Esophagus squamous epithelium (tissue), 5 donors: ENCODE data around the gene JAM3. TPM values are rescaled to one million over a fixed set of nuclear protein-coding genes. Genes with fewer than 3 reads are reported as not detected.

Experiments used
- DNase-seq: peaks from one replicate; lab custom pipeline; 2025; lab: John Stamatoyannopoulos, UW
- H3K27ac ChIP-seq, 4 donors: fragments of 200-600 bp; sonication (generic); one replicate each; pipeline ENCODE4 v1.5.1; 2016 to 2019; ENCODE audit warnings: mild to moderate bottlenecking in 1 of 4
- H3K27me3 ChIP-seq, 4 donors: fragments of 200-600 bp; sonication (generic); 1 replicate in 3 of 4; 2 replicates in 1 of 4; pipeline versions ENCODE4 v1.5.1 to v1.6.0; 2017 to 2021; ENCODE audit warnings: antibody characterized with exemption in 1 of 4
- H3K36me3 ChIP-seq, 3 donors: fragments of 200-600 bp; sonication (generic); one replicate each; pipeline ENCODE4 v1.5.1; 2016 to 2019
- H3K4me1 ChIP-seq, 3 donors: fragments of 200-600 bp; sonication (generic); one replicate each; pipeline ENCODE4 v1.5.1; 2017 to 2019
- H3K4me3 ChIP-seq, 4 donors: fragments of 200-600 bp; sonication (generic); 1 replicate in 3 of 4; 2 replicates in 1 of 4; pipeline ENCODE4 v1.5.1; 2016 to 2019; ENCODE audit warnings: mild to moderate bottlenecking in 2 of 4, moderate library complexity in 1 of 4
- H3K9me3 ChIP-seq, 3 donors: fragments of 200-600 bp; sonication (generic); one replicate each; pipeline ENCODE4 v1.5.1; 2016 to 2019
- CTCF ChIP-seq, 6 experiments: fragments of 450-650 bp in 4 of 6; fragments of 200-600 bp in 2 of 6; sonication (generic) in 2 of 6; IDR thresholded peaks; one replicate each; pipeline ENCODE4 v1.5.1; 2016 to 2019; ENCODE audit warnings: antibody characterized with exemption in 6 of 6, mild to moderate bottlenecking in 4 of 6, moderate library complexity in 4 of 6
- POLR2A ChIP-seq, 4 donors: fragments of 450-650 bp; IDR thresholded peaks; one replicate each; pipeline ENCODE4 v1.6.1; 2017; ENCODE audit warnings: antibody characterized with exemption in 4 of 4, mild to moderate bottlenecking in 4 of 4, moderate library complexity in 3 of 4
- WGBS, 2 donors: methylation state at CpG; one replicate each; pipeline ENCODE4 v1.1.5; 2018; 5-methylcytosine and 5-hydroxymethylcytosine counted together
- intact Hi-C: fragments of 100-400 bp; cut with DNase I; formaldehyde crosslinking; loops from one replicate; pipeline ENCODE4 v1.15.0; 2022
- total RNA-seq, 4 donors: library from RNA; depleted of rRNA; stranded (reverse); fragments of >200 nt; gene quantifications; one replicate each; pipeline ENCODE4 v1.1.0, GENCODE V29; 2016
- donor health status: DM: yes; HTN: yes; CAD: no.

The JAM3 gene
- total RNA-seq, 4 donors from 2014 or later: 1.6 to 21.4 (median 7.9) TPM

DNA sequence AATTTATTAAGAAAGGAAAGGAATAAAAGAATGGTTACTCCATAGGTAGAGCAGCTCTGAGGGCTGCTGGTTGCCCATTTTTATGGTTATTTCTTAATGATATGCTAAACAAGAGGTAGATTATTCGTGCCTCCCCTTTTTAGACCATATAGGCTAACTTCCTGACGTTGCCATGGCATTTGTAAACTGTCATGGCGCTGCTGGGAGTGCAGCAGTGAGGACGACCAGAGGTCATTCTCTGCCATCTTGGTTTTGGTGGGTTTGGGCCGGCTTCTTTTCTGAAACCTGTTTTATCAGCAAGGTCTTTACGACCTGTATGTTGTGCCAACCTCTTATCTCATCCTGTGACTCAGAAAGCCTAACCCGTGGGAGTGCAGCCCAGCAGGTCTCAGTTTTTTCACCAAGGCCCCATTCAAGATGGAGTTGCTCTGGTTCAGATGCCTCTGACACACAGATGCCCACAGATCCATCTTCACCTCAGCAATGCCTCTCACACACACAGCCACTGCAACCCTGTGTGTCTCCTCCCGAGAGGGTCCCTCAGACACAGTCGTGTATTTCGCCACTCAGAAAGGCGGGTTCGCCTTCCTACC is 16.4 kb upstream of the JAM3 start:
- Histone ChIP-seq H3K36me3 (no peaks in the 10 kb centered on the region), H3K4me1 (peaks cover 8 to 16% (median 11%) of the 10 kb centered on the region in 3 donors), H3K27ac (no peak overlapping the region), H3K4me3 (no peak overlapping the region), H3K27me3 (peaks cover 0 to 23% (median 0%) of the 10 kb centered on the region in 4 donors), H3K9me3 (no peaks in the 10 kb centered on the region)
- TF ChIP-seq CTCF (IDR thresholded peaks at IDR 0.05) (no peak), POLR2A (IDR thresholded peaks at IDR 0.05) (no peak)
- no peak for DNase-seq
- intact Hi-C loops: loop anchor here (5.0 kb wide), 1 partner anchor 90 kb away; no protein-coding TSS in a partner anchor
- WGBS, 2 donors: 47 to 60% methylated on average over 7 to 8 of the region's 12 CpGs

DNA sequence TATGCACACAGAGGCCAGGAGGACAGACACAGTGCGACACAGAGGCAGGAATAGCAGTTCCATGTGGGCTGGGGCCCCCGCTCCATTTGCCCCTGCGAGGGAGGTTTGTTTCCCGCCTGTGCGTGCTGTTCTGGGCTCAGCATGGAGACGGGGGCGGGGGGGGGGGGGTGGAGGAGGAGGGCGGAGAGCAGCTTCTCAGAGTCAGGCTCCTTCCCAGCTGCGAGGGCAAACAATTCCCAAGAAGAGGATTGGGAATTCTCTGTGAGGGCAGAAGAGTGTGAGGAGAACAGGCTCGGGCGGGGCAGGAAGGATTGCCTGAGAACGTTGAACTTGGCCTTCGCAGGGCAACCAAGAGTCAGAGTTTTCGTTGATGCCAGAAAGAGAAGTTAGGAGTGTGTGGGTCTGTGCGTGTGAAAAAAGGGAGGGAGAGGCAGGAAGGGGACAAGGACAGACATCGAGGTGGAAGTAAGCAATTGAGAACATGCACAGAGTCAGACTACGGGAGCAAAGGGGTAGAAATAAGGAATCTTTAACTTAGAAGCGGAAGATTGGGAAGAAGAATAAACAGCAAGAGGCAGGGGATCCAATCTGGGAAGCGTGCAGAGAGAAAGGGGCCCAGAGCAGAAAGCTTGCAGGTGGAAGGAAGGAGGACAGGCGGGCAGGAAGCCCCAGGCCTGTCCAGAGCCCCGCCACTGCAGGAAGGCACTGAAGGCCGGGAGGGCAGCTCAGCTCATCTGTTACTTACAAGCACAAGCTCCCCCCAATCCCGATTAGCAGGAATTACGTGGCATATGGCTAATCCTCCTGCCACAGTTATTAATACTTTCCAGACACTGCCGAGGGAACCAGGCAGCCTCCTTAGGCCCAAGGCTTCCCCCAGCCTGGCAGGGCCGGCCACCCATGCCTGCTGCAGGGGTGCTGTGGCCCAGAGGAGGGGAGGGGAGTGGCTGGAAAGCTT is 15.6 kb upstream of the JAM3 start:
- no peak for DNase-seq
- WGBS, 2 donors: 55 to 60% methylated on average over 14 to 17 of the region's 26 CpGs
- intact Hi-C loops: loop anchor here (5.0 kb wide), 1 partner anchor 89 kb away; no protein-coding TSS in a partner anchor
- Histone ChIP-seq H3K36me3 (no peaks in the 10 kb centered on the region), H3K9me3 (no peaks in the 10 kb centered on the region), H3K4me3 (no peak overlapping the region), H3K27ac (peak overlapping the region in 1 of 4 donors; percentile 11), H3K4me1 (peaks cover 8 to 9% (median 8%) of the 10 kb centered on the region in 3 donors), H3K27me3 (peaks cover 0 to 16% (median 0%) of the 10 kb centered on the region in 4 donors)
- no peak for TF ChIP-seq POLR2A (IDR thresholded peaks at IDR 0.05)
- no peak for TF ChIP-seq CTCF (IDR thresholded peaks at IDR 0.05)

DNA sequence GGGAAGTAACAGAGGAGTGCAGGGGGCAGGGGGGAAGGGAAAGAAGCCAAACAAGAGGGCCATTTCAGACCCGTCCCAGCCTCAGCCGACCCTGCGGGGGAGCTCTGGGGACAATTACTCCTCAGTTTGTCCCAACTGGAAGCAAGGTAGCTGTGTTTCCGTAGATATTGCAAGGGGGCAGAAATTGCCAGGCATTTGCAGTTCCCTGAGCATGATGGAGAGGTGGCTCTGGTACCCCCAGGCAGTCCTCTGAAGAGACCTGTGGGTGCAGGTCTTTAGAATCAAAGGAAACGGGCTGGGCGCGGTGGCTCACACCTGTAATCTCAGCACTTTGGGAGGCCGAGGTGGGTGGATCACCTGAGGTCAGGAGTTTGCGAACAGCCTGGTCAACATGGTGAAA is 13.8 kb upstream of the JAM3 start:
- Histone ChIP-seq H3K36me3 (no peaks in the 10 kb centered on the region), H3K27ac (no peak overlapping the region), H3K4me1 (peaks cover 7 to 9% (median 8%) of the 10 kb centered on the region in 3 donors), H3K9me3 (no peaks in the 10 kb centered on the region), H3K4me3 (no peak overlapping the region), H3K27me3 (peaks cover 0 to 3% (median 0%) of the 10 kb centered on the region in 4 donors)
- WGBS, 2 donors: 83 to 94% methylated on average over 4 to 5 of the region's 9 CpGs
- TF ChIP-seq CTCF (IDR thresholded peaks at IDR 0.05) (no peak), POLR2A (IDR thresholded peaks at IDR 0.05) (no peak)
- no peak for DNase-seq
- intact Hi-C loops: no loop called here

GRCh38 chr11:134060316-134060715 is 8.6 kb upstream of the JAM3 start:
- H3K4me3 ChIP-seq: no peak overlapping the region
- intact Hi-C loops: no loop called here
- no peak overlapping the region for H3K27ac ChIP-seq
- 56 to 64% methylated on average over 3 of the region's 3 CpGs for WGBS, 2 donors
- H3K27me3 ChIP-seq: peaks cover 0 to 6% (median 0%) of the 10 kb centered on the region in 4 donors
- H3K9me3 ChIP-seq: no peaks in the 10 kb centered on the region
- TF ChIP-seq POLR2A (IDR thresholded peaks at IDR 0.05) (no peak), CTCF (IDR thresholded peaks at IDR 0.05) (no peak)
- no peak for DNase-seq
- H3K4me1 ChIP-seq: no peaks in the 10 kb centered on the region
- no peaks in the 10 kb centered on the region for H3K36me3 ChIP-seq
